Natural killer cell treated with Interleukin-12 subunit alpha and Interleukin-12 subunit beta and Interleukin-15 and Interleukin-18, amount 100 ng/mL, for 72 hours (primary cell): Measurements from ENCODE around the gene CALU. TPM values are rescaled to one million over a fixed set of nuclear protein-coding genes. Genes with fewer than 3 reads are reported as not detected.
A peak's percentile ranks its signal among the peaks of the same experiment; 100 is the strongest.

Source experiments
- ATAC-seq, 2 donors: fragments of 150-1000 bp; cut with Tn5 transposase in 1 of 2; sonication (Bioruptor Pico), chemical (Tn5 transposase) in 1 of 2; 2 replicates each; pipeline ENCODE4 v1.10.0; 2021
- DNase-seq: peaks from one replicate; pipeline ENCODE4 v3.0.0; 2022; ENCODE audit warnings: low spot score
- H3K27ac Mint-ChIP-seq, 2 donors: 1 replicate in 1 of 2; 2 replicates in 1 of 2; pipeline ENCODE4 v1.8.0; 2022; ENCODE audit warnings: mixed read lengths in 2 of 2, mild to moderate bottlenecking in 1 of 2, moderate library complexity in 1 of 2
- H3K27me3 Mint-ChIP-seq, 2 donors: 1 replicate in 1 of 2; 2 replicates in 1 of 2; pipeline ENCODE4 v1.8.0; 2022; ENCODE audit warnings: mixed read lengths in 2 of 2
- H3K36me3 Mint-ChIP-seq: one replicate; pipeline ENCODE4 v1.8.0; 2022; ENCODE audit warnings: mixed read lengths
- H3K4me1 Mint-ChIP-seq, 2 donors: 1 replicate in 1 of 2; 2 replicates in 1 of 2; pipeline ENCODE4 v1.8.0; 2022; ENCODE audit warnings: low read depth in 2 of 2, mixed read lengths in 2 of 2, mild to moderate bottlenecking in 1 of 2
- H3K4me3 Mint-ChIP-seq: one replicate; pipeline ENCODE4 v1.8.0; 2022; ENCODE audit warnings: mixed read lengths
- H3K9me3 Mint-ChIP-seq: 2 replicates; pipeline ENCODE4 v1.8.0; 2022; ENCODE audit warnings: mixed read lengths
- total RNA-seq, 2 donors: library from RNA; stranded (reverse); gene quantifications; one replicate each; pipeline ENCODE4 v1.2.3, GENCODE V29; 2022

Gene CALU
- total RNA-seq = 10 to 100 TPM; 46.3 to 60.5 TPM

DNA sequence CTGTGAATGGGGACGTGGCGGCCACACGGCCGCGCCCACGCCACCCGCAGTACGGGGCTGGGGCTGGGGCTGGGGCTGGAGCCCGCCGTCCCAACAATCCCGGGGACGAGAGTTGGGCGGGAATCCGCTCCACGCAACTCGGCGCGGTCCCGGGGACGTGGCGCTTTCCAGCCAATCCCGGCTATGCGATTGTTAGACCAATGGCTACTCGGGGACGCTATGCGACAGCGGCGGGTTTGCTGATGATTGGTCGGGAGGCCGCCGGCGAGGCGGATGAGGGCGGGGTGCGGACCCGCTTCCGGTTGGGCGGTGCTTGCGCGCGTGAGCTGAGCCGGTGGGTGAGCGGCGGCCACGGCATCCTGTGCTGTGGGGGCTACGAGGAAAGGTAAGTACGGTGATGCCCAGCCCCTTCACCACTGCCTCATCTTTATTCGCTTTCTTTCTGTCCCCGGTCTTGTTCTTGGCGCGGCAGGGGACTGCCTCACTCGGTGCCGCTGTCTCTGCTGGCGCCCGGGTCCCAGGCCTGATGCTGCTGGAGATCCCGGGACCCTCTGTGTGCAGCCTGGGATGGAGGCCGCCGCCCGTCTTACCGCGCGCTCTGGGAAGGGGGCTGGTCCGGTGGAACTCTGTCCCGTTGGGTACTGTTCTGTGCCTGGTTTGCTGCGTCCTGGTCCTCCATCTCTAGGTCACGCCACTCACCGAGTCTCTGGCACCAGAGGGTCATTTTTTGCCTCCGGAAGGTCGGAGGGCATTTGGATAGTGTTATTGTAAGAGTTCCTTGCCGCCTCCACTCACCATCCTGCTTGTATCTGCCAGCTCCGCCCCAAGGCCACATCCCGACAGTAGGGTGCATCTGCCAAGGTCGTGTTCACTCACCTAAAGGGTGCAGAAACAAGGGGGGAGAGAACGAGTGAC is at the start of gene CALU:
Gene CALU (plus strand): TSS at position 312 of the 915 bp plus-strand sequence. CDS start 9,225 bp downstream, outside the sequence.
- Mint-ChIP-seq H3K36me3 (no peaks in the 10 kb centered on the region), H3K27me3 (peaks cover 0 to 11% of the 10 kb centered on the region in 2 donors), H3K4me3 (peak within 1 kb of the TSS; percentile 92), H3K4me1 (peaks cover 23 to 34% of the 10 kb centered on the region in 2 donors), H3K27ac (peak within 1 kb of the TSS; percentile 86 to 97), H3K9me3 (no peaks in the 10 kb centered on the region)
- peak; percentile 96 for DNase-seq
- ATAC-seq = peak; percentile 98 to 99

DNA sequence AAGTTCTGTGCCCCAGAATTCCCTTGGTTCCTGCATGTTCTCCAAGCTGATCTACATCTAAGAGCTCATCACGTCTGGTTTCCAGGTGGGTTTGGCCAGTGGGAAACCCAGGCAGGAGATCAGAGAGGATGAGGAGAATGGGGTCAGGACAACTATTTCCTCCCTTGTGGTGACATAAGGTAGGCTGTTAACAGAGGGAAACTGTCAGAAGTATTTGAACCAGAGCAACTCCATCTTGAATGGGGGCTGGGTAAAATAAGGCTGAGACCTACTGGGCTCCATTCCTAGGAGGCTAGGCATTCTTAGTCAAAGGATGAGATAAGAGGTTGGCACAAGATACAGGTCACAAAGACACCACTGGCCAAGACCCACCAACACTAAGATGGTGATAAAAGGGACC is 47.9 kb upstream of the CALU start:
- Mint-ChIP-seq H3K27ac (no peak overlapping the region), H3K27me3 (peaks cover 9 to 10% of the 10 kb centered on the region in 2 donors), H3K4me3 (no peak overlapping the region), H3K36me3 (no peaks in the 10 kb centered on the region), H3K9me3 (no peaks in the 10 kb centered on the region), H3K4me1 (no peaks in the 10 kb centered on the region)
- DNase-seq = no peak
- no peak for ATAC-seq

DNA sequence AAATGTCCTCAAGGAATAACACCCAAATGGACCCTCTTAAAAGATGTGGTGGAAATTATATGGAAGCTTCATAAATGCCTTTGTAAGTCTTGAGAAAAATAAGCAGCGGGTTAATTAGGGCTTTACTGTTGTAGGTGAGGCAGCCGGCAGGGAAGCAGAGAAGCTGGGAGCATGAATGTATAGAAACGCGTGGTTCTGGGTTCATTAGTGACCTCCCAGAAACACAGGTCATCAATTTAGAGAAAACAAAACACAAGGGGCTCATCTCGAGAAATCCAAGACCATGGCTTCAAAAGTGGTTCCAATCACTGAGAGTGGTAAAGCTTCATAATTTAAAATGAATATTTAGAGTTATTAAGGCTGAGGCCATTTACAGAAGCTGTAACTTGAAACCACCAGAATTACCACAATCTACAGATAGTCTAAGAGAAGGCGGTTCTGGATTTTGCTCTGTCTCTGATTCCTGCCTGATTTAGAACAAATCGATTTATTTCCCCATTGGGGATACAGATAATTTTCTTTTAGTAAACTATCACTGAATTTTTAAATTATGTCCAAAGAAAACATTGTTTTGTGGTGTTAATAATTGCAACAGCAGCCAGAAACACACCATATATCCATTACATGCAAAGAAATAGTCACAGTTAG is 46.4 kb upstream of the CALU start:
- DNase-seq (no peak), ATAC-seq (no peak)
- Mint-ChIP-seq H3K27me3 (peaks cover 15 to 20% of the 10 kb centered on the region in 2 donors), H3K36me3 (no peaks in the 10 kb centered on the region), H3K4me1 (peaks cover 3 to 5% of the 10 kb centered on the region in 2 donors), H3K9me3 (no peaks in the 10 kb centered on the region), H3K4me3 (no peak overlapping the region), H3K27ac (no peak overlapping the region)

DNA sequence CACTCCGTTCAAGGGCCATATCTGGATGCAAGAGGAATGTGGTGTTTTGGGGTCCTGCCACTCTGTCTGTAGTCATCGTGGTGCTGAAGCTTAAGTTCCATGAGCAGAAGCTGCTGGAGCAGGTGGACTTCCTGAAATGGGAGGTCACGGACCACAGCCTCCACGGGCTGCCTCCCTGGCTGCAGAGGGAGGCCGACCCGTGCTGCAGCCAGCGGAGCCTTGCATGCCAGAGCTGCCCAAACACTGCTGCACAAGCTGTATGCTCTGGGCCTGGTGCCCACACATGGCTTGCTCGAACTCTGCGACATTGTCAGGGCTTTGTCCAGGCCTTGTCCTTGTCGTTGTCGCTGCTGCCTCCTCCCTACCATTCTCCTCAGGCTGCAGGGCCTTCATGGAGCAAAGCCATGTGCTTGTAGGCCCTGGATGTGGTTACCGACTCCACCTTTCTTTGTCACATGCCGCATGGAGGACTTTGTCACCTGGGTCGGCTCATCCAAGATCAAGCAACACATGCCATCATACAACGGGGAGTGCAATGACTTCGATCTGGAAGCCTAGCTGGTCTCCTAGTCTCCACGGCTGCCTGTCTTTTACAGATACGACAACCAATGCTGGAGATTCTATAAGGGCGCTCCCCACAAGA is 45.7 kb upstream of the CALU start:
- peaks cover 4 to 10% of the 10 kb centered on the region in 2 donors for H3K4me1 Mint-ChIP-seq
- no peak for DNase-seq
- H3K36me3 Mint-ChIP-seq = no peaks in the 10 kb centered on the region
- H3K9me3 Mint-ChIP-seq = no peaks in the 10 kb centered on the region
- peaks cover 22 to 27% of the 10 kb centered on the region in 2 donors for H3K27me3 Mint-ChIP-seq
- no peak overlapping the region for H3K4me3 Mint-ChIP-seq
- ATAC-seq = no peak
- no peak overlapping the region for H3K27ac Mint-ChIP-seq

DNA sequence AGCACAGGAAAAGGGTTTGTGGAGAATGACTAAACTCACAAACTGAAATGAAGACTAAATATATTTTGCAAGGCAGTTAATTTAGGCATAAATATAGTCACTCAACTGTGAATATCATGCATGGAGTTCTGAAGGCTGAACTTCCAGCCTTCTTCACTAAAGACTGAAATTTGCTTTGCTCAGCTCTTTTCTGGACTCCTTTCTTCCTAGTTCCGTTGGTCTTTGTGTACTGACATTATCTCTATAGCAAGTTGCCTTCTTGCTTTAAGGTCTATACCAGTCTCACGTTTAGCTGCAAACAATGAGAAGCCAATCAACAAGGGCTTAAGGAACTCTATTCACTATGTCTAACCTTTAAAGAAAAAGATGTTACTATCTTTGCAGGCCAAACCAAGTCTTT is 44.4 kb upstream of the CALU start:
- H3K4me1 Mint-ChIP-seq = peaks cover 4 to 11% of the 10 kb centered on the region in 2 donors
- H3K4me3 Mint-ChIP-seq = no peak overlapping the region
- no peaks in the 10 kb centered on the region for H3K9me3 Mint-ChIP-seq
- no peaks in the 10 kb centered on the region for H3K36me3 Mint-ChIP-seq
- DNase-seq (no peak), ATAC-seq (no peak)
- peaks cover 26 to 36% of the 10 kb centered on the region in 2 donors for H3K27me3 Mint-ChIP-seq
- H3K27ac Mint-ChIP-seq = no peak overlapping the region

DNA sequence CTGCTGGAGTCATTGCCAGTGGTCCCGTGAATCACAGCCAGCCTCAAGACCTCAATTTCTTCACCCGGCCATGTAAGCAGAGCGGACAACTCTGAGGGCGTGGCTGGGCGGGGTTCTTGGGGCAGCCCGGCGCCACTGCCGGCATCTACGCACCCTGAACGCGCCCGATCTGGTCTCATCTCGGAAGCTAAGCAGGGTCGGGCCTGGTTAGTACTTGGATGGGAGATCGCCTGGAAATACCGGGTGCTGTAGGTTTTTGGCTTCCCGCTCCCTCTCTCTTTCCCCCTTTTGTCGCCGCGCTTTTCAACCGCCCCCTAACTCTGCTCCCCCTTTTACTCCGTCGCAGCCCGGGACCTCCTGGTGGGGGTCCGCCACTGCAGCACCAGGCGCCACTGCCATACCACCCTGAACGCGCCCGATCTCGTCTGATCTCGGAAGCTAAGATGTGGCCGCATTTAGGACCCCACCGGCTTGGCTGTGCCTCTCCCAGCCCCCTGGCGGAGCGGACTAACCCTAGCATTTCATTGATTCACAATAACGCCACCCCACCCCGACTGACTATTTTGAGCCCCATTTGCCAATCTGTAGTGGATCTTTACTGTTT is 41.8 kb upstream of the CALU start:
- Mint-ChIP-seq H3K4me1 (peaks cover 4 to 11% of the 10 kb centered on the region in 2 donors), H3K27me3 (peaks cover 33 to 63% of the 10 kb centered on the region in 2 donors)

DNA sequence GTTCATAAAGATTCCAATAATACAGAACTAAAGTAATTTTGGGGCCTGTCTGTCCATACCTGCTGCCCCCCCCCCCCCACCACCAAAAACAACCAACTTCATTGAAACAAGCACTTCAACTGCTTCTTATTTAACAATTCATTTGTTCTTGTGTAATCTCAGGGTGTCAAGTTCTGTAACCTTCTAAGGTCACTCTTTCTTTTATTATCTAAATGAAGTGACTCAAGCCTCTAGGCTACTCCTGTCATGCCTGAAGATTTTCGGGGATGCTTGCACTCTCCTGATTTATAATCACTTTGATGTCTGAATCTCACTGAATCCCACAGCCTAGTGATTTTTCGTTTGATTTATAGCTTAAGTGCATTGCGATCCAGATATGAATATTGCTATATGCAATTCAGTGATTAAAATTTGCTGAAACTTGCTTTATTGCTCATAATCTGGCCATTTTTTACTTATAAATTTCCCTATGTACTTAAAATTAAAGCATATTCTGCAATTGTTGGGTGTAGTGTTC is 39.9 kb upstream of the CALU start:
- no peak for DNase-seq
- Mint-ChIP-seq H3K27me3 (peaks cover 35 to 70% of the 10 kb centered on the region in 2 donors), H3K27ac (no peak overlapping the region), H3K4me3 (no peak overlapping the region), H3K36me3 (no peaks in the 10 kb centered on the region), H3K4me1 (peaks cover 4 to 11% of the 10 kb centered on the region in 2 donors), H3K9me3 (no peaks in the 10 kb centered on the region)
- no peak for ATAC-seq

More for the DNA sequence above, 41.8 kb upstream of the CALU start:
- ATAC-seq (peak; percentile 59 to 70), DNase-seq (peak; percentile 61)
- no peak overlapping the region for H3K27ac Mint-ChIP-seq
- H3K4me3 Mint-ChIP-seq = peak overlapping the region; percentile 62
- H3K36me3 Mint-ChIP-seq = no peaks in the 10 kb centered on the region
- no peaks in the 10 kb centered on the region for H3K9me3 Mint-ChIP-seq

DNA sequence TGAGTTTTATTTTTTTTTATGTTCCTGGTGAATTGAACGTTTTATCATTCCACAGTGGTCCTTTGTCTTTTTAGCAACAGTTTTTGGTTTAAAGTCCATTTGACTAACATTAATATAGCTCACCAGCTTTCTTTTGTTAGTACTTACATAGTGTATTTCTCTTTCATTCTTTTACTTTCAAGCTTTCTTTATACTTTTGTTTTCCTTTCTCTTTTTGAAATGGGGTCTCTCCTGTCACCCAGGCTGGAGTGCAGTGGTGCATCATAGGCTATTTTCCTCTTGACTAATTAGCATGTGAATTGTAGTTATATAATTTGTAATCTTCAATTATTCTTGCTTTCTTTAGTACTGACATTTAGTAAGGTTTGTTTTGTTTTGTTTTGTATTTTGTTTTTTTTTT is 39.3 kb upstream of the CALU start:
- H3K9me3 Mint-ChIP-seq = no peaks in the 10 kb centered on the region
- no peak overlapping the region for H3K4me3 Mint-ChIP-seq
- ATAC-seq = no peak
- H3K27me3 Mint-ChIP-seq = peaks cover 35 to 70% of the 10 kb centered on the region in 2 donors
- peaks cover 4 to 11% of the 10 kb centered on the region in 2 donors for H3K4me1 Mint-ChIP-seq
- no peaks in the 10 kb centered on the region for H3K36me3 Mint-ChIP-seq
- no peak for DNase-seq
- H3K27ac Mint-ChIP-seq = no peak overlapping the region

DNA sequence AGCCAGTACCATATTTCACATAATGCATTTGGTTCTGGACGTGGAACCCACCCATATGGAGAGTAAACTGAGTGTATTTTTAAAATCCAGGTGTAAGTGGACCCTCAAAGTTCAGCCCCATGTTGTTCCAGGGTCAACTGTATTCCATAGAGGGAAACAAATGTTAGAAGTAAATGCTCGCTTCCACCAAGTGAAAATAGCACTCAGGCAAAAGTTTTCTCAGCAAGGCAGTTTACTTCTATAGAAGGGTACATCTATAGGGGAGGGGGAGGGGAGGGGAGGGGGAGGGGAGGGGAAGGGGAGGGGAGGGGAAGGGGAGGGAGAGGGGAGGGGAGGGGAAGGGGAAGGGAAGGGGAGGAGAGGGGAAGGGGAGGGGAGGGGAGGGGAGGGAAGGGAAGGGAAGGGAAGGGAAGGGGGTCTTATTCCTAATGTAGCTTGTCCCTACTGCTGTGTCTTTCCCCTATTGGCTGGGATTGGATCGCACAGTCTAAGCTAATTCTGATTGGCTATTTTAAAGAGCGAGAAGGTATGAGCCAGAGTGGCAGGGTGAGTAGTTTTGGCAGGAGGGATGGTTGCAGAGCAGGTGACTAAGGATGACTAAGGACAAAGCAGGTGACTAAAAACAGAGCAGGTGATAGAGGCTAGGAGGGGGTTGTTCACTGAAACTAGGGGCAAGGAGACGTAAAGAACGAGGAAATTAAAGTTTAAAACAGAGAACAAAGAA is 37.9 kb upstream of the CALU start:
- H3K4me1 Mint-ChIP-seq = peaks cover 4 to 11% of the 10 kb centered on the region in 2 donors
- no peak for DNase-seq
- no peaks in the 10 kb centered on the region for H3K9me3 Mint-ChIP-seq
- ATAC-seq = no peak
- peaks cover 38 to 72% of the 10 kb centered on the region in 2 donors for H3K27me3 Mint-ChIP-seq
- no peak overlapping the region for H3K27ac Mint-ChIP-seq
- H3K36me3 Mint-ChIP-seq = no peaks in the 10 kb centered on the region
- H3K4me3 Mint-ChIP-seq = no peak overlapping the region

DNA sequence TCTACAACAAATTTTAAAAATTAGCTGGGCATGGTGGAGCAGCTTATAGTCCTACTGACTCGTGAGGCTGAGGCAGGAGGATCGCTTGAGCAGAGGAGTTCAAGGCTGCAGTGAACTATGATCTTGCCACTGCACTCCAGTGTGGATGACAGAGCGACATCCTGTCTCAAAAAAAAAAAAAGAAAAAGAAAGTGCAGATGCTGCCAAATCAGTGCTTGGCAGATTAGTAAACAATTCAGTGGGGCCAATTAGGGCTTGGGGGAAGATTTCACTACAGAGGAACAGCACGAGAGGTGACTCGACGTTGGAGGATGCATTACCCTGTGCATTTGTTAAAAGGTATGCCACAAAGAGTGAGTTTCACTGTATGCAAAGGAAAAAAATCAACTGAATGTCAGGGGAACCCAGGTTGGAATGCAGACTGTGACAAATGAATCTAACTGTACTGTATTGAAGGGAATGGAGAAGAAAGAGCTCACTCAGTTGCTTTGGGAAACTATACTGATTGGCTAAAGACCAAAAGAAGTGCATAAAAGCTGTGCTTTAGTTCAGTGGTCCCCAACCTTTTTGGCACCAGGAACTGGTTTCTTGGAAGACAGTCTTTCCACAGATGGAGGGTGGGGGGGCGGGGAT is 35.4 kb upstream of the CALU start:
- ATAC-seq (no peak), DNase-seq (no peak)
- Mint-ChIP-seq H3K4me1 (no peaks in the 10 kb centered on the region), H3K9me3 (no peaks in the 10 kb centered on the region), H3K27me3 (peaks cover 26 to 61% of the 10 kb centered on the region in 2 donors), H3K36me3 (no peaks in the 10 kb centered on the region), H3K4me3 (no peak overlapping the region), H3K27ac (no peak overlapping the region)

DNA sequence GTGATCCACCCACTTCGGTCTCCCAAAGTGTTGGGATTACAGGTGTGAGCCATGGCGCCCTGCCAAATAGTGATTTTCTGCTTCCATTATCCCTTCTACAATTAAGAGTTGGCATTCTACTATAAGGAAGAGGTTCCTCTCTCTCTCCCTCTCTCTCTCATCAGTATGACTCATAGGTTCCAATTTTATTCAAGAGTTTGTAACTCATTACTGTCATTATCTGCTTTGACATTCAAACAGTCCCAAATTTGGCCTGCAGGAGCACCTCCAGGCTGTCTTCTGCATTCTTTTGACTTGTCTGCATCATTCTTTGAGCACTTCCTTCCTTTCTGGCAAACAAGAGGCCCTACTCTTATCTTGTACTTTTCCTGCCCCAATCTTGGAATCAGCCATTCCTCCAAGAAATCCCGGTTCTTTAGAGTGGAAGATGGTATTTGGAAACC is 33.2 kb upstream of the CALU start:
- peaks cover 21 to 52% of the 10 kb centered on the region in 2 donors for H3K27me3 Mint-ChIP-seq
- H3K9me3 Mint-ChIP-seq = no peaks in the 10 kb centered on the region
- no peak overlapping the region for H3K4me3 Mint-ChIP-seq
- no peak for ATAC-seq
- no peak for DNase-seq
- H3K27ac Mint-ChIP-seq = no peak overlapping the region
- no peaks in the 10 kb centered on the region for H3K4me1 Mint-ChIP-seq
- no peaks in the 10 kb centered on the region for H3K36me3 Mint-ChIP-seq

DNA sequence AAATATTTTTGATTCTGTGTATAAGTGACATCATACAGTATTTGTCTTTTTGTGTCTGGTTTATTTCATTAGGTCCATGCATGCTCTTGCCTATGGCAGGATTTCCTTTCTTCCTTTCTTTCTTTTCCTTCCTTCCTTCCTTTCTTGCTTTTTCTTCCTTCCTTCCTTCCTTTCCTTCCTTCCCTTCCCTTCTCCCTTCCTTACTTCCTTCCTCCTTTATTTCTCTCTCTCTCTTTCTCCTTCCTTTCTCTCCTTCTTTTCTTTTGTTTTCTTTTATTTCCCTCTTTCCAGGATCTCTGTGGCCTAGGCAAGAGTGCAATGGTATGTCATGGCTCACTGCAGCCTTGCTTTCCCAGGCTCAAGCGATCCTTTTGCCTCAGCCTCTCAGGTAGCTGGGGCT is 31.4 kb upstream of the CALU start:
- Mint-ChIP-seq H3K4me1 (no peaks in the 10 kb centered on the region), H3K9me3 (no peaks in the 10 kb centered on the region), H3K27me3 (peaks cover 16 to 39% of the 10 kb centered on the region in 2 donors), H3K27ac (no peak overlapping the region), H3K4me3 (no peak overlapping the region), H3K36me3 (no peaks in the 10 kb centered on the region)
- DNase-seq = no peak
- ATAC-seq = no peak
